Transverse colon (tissue), 4 donors: Measurements from ENCODE around the gene ARHGEF3. TPM values are rescaled to one million over a fixed set of nuclear protein-coding genes. Genes with fewer than 3 reads are reported as not detected.

Source experiments
- DNase-seq: peaks from one replicate; pipeline ENCODE4 v3.0.0-alpha.2; 2019
- H3K27ac ChIP-seq, 4 donors: fragments of 200-600 bp; sonication (generic); 2 replicates each; pipeline ENCODE4 v1.5.1; 2016 to 2018; ENCODE audit warnings: inconsistent platforms in 4 of 4
- H3K27me3 ChIP-seq: fragments of 200-600 bp; sonication (generic); 2 replicates; pipeline ENCODE4 v1.5.1; 2017; ENCODE audit warnings: inconsistent platforms
- H3K36me3 ChIP-seq, 4 donors: fragments of 200-600 bp; sonication (generic); 2 replicates each; pipeline ENCODE4 v1.5.1; 2017 to 2019; ENCODE audit warnings: inconsistent platforms in 4 of 4
- H3K4me1 ChIP-seq, 4 donors: fragments of 200-600 bp; sonication (generic); 2 replicates each; pipeline ENCODE4 v1.5.1; 2017 to 2020; ENCODE audit warnings: inconsistent platforms in 4 of 4
- H3K4me3 ChIP-seq, 4 donors: fragments of 200-600 bp; sonication (generic); 1 replicate in 1 of 4; 2 replicates in 3 of 4; pipeline versions ENCODE4 v1.5.1 to v1.6.1; 2017 to 2019; ENCODE audit warnings: inconsistent platforms in 4 of 4
- H3K9me3 ChIP-seq, 2 donors: fragments of 200-600 bp; sonication (generic); 2 replicates each; pipeline ENCODE4 v1.5.1; 2017 to 2019; ENCODE audit warnings: inconsistent platforms in 2 of 2
- CTCF ChIP-seq, 5 experiments: fragments of 200-600 bp in 3 of 5; fragments of 450-650 bp in 2 of 5; sonication (generic) in 3 of 5; IDR thresholded peaks; 1 replicate in 2 of 5; 2 replicates in 3 of 5; pipeline ENCODE4 v1.5.1; 2016 to 2017; ENCODE audit warnings: antibody characterized with exemption in 5 of 5, inconsistent platforms in 3 of 5, mild to moderate bottlenecking in 2 of 5, moderate library complexity in 1 of 5
- EP300 ChIP-seq: sonication (generic); formaldehyde crosslinking; IDR thresholded peaks from one replicate; pipeline ENCODE4 v1.6.1; 2017; ENCODE audit warnings: antibody characterized with exemption, low read depth
- POLR2A ChIP-seq: fragments of 450-650 bp; IDR thresholded peaks from one replicate; pipeline ENCODE4 v1.6.1; 2016; ENCODE audit warnings: antibody characterized with exemption, mild to moderate bottlenecking, moderate library complexity
- POLR2AphosphoS5 ChIP-seq, 3 donors: sonication (generic); formaldehyde crosslinking; IDR thresholded peaks; one replicate each; pipeline ENCODE4 v1.6.1; 2016; ENCODE audit warnings: antibody characterized with exemption in 3 of 3
- WGBS, 2 donors: methylation state at CpG; one replicate each; pipeline ENCODE4 v1.1.5; 2018; ENCODE audit warnings: low coverage in 1 of 2; 5-methylcytosine and 5-hydroxymethylcytosine counted together
- in situ Hi-C, 4 donors: fragments of 200-750 bp; cut with MboI; loops; one replicate each; pipeline versions ENCODE4 v1.15.0 to v1.15.1; 2017; ENCODE audit warnings: low sequenced_read_pairs in 3 of 4, low pct_ligation_motif_present in 1 of 4, low pct_unique_long_range_greater_than_20kb in 1 of 4
- intact Hi-C: fragments of 100-400 bp; cut with DNase I; formaldehyde crosslinking; loops from one replicate; pipeline ENCODE4 v1.15.1; 2023; ENCODE audit warnings: low total_unique reads
- total RNA-seq, 4 donors: library from RNA; depleted of rRNA; stranded (reverse); fragments of >200 nt; gene quantifications; one replicate each; pipeline ENCODE4 v1.1.0, GENCODE V29; 2016

ARHGEF3 gene
- total RNA-seq, 4 donors from 2014 or later: 2.6 to 13.2 (median 5.6) TPM

DNA sequence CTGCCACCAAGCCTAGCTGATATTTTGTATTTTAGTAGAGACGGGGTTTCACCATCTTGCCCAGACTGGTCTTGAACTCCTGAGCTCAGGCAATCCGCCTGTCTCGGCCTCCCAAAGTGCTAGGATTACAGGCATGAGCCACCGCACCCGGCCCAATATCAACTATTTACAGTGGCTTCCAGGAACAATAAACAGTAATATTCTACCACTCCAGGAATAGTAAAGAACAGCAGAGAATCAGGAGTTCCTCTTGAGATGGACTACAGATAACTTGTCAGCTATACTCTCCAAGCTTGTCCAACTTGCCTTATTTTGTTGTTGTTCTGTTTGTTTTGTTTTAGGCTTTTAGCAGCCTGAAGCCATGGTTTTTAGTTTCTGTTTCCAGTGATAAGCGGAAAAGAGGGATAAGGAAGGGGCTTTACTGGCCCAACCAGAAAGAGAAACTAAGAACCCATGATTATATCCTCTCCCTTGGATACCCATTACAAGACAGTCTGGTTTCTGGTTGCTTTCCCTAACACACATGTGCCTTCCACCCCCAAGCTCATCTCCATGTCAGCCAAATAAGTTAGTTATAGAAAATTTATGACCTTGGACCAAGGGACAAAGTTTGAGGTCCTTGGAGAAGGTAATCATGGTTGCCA is 36.7 kb downstream of the ARHGEF3 start:
- TF ChIP-seq POLR2AphosphoS5 (IDR thresholded peaks at IDR 0.05): no peak
- no peak for TF ChIP-seq EP300
- TF ChIP-seq POLR2A: no peak
- TF ChIP-seq CTCF (IDR thresholded peaks at IDR 0.05): no peak
- no peak for DNase-seq
- H3K4me1 ChIP-seq: peaks cover 0 to 6% (median 5%) of the 10 kb centered on the region in 4 donors
- H3K9me3 ChIP-seq: no peaks in the 10 kb centered on the region
- no peaks in the 10 kb centered on the region for H3K36me3 ChIP-seq
- H3K27ac ChIP-seq: peak overlapping the region in 1 of 4 donors; percentile 15
- H3K27me3 ChIP-seq: no peaks in the 10 kb centered on the region
- WGBS, 2 donors: 74% methylated on average over 6 of the region's 6 CpGs; no CpG with 5 or more reads in 1 of the 2 donors
- in situ Hi-C loops: no loop called here
- intact Hi-C loops: no loop called here
- H3K4me3 ChIP-seq: no peak overlapping the region

DNA sequence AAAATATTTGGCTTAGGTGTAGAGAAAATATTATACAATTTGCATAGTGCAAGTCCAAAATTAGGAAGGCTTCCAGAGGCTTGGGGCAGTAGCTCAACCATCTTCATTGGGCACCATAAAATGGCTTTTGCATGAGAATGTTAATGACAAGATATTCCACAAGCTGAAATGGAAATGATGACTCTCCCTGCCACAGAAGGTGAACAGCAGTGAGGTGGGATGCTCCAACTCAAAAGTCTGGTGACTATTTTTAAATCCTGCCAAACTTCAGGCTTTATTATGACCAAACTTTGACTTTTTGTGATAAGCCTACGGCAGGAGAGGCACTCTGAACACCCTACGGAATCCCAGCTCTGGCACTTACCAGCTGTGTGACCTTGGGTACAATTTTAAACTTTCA is 37.6 kb downstream of the ARHGEF3 start:
- in situ Hi-C loops (no loop called here), intact Hi-C loops (no loop called here)
- TF ChIP-seq POLR2AphosphoS5 (IDR thresholded peaks at IDR 0.05) (no peak), POLR2A (no peak), EP300 (no peak), CTCF (IDR thresholded peaks at IDR 0.05) (no peak)
- 88 to 100% methylated on average over 2 of the region's 2 CpGs for WGBS, 2 donors
- DNase-seq: no peak
- Histone ChIP-seq H3K4me1 (peaks cover 0 to 8% (median 5%) of the 10 kb centered on the region in 4 donors), H3K27me3 (no peaks in the 10 kb centered on the region), H3K4me3 (no peak overlapping the region), H3K9me3 (no peaks in the 10 kb centered on the region), H3K36me3 (no peaks in the 10 kb centered on the region), H3K27ac (no peak overlapping the region)

DNA sequence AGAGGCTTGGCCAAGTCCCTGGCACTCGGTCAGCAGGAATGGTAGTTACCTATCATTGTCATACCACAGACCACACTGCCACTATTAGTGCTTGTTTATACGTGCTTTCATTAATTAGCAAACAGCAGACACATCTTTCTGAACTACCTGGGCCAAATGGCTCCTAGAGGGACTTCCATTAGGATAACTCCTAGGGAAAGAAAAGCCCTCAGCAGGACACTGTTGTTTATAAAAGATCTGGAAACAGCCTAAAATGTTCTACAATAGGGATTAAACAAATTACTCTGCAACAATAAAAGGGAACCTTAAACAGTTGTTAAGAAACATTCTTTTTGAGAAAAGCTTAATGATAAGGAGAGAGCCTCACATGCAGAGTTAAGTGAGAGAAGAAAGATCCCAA is 38.5 kb downstream of the ARHGEF3 start:
- no peaks in the 10 kb centered on the region for H3K36me3 ChIP-seq
- no peaks in the 10 kb centered on the region for H3K27me3 ChIP-seq
- 57 to 80% methylated on average over 1 to 2 of the region's 2 CpGs for WGBS, 2 donors
- DNase-seq: no peak
- in situ Hi-C loops: no loop called here
- TF ChIP-seq CTCF (IDR thresholded peaks at IDR 0.05): no peak
- no peak for TF ChIP-seq POLR2A
- no peak for TF ChIP-seq POLR2AphosphoS5 (IDR thresholded peaks at IDR 0.05)
- no peak for TF ChIP-seq EP300
- intact Hi-C loops: no loop called here
- H3K27ac ChIP-seq: no peak overlapping the region
- peaks cover 0 to 15% (median 8%) of the 10 kb centered on the region in 4 donors for H3K4me1 ChIP-seq
- no peak overlapping the region for H3K4me3 ChIP-seq
- H3K9me3 ChIP-seq: no peaks in the 10 kb centered on the region

- Histone ChIP-seq H3K36me3 (no peaks in the 10 kb centered on the region), H3K4me3 (no peak overlapping the region), H3K4me1 (peaks cover 0 to 18% (median 10%) of the 10 kb centered on the region in 4 donors), H3K27ac (no peak overlapping the region), H3K27me3 (no peaks in the 10 kb centered on the region), H3K9me3 (no peaks in the 10 kb centered on the region)
- DNase-seq: no peak
- 71 to 78% methylated on average over 1 of the region's 1 CpG for WGBS, 2 donors
- intact Hi-C loops (no loop called here), in situ Hi-C loops (no loop called here)
- no peak for TF ChIP-seq EP300
- TF ChIP-seq POLR2A: no peak
- no peak for TF ChIP-seq POLR2AphosphoS5 (IDR thresholded peaks at IDR 0.05)
- no peak for TF ChIP-seq CTCF (IDR thresholded peaks at IDR 0.05)
Measured at GRCh38 chr3:56762718-56763117, 39.0 kb downstream of the ARHGEF3 start.
